ENCODE measurements around the gene SLITRK5.

The SLITRK5 gene

DNA sequence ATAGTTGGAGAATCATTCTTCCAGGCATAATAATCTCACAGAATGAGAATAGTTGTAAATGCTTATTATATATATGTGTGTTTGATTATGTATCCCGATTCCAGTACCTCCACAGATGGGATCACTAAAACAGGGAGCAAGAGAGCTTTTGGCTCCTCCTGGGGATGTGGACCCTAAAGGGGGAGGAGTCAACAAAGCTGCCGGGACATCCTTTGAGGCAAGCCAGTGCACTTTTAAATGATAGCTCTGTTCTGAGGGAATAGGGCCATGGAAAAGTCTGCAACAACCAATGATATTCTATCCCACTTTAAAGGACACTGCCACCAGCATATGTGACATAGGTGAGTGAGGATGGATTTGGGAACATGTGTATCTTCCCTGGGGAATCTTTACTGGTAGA, 40.8 kb downstream of the SLITRK5 start:
- no peak for DNase-seq
